ENCODE data around the gene FBN3.

DNA sequence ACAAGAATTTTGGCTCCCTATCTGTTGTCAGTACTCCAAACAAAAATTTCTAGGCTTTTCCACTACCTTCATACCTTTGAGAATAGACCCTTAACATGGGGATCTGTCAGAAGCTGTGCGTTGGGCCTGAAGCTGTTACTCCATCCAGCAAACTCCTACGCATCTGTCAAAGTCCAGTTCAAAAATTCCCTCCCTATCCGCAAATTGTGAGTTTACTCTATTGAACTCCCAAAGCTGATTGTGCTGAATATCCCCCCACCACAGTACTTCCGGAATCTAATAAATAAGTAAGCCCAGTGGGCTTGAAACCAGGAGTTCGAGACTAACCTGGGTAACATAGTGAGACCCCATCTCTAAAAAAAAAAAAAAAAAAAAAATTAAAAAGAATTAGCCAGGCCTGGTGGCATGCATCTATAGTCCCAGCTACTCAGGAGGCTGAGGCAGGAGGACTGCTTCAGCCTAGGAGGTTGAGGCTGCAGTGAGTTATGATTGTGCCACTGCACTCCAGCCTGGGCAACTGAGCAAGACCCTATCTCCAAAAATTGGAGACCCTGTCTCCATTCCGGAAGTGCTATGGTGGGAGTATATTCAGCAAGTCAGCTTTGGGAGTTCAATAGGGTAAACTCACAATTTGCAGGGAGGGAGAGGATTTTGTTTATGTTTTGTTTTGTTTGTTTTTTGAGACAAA, 930 bp upstream of the FBN3 start:
- TF ChIP-seq, protein P1, sequence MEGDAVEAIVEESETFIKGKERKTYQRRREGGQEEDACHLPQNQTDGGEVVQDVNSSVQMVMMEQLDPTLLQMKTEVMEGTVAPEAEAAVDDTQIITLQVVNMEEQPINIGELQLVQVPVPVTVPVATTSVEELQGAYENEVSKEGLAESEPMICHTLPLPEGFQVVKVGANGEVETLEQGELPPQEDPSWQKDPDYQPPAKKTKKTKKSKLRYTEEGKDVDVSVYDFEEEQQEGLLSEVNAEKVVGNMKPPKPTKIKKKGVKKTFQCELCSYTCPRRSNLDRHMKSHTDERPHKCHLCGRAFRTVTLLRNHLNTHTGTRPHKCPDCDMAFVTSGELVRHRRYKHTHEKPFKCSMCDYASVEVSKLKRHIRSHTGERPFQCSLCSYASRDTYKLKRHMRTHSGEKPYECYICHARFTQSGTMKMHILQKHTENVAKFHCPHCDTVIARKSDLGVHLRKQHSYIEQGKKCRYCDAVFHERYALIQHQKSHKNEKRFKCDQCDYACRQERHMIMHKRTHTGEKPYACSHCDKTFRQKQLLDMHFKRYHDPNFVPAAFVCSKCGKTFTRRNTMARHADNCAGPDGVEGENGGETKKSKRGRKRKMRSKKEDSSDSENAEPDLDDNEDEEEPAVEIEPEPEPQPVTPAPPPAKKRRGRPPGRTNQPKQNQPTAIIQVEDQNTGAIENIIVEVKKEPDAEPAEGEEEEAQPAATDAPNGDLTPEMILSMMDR (IDR thresholded peaks at IDR 0.05), result no peak
- no peak for TF ChIP-seq POLR2A (IDR thresholded peaks at IDR 0.05)
